GM19239 (cell line): ENCODE results near the gene TOMM6.

Experiments
- DNase-seq: peaks from one replicate; pipeline ENCODE4 v3.0.0; 2011; ENCODE audit warnings: low spot score; ENCODE audit not compliant: insufficient read length
- FAIRE-seq: peaks from 2 replicates; lab custom pipeline; 2011; peaks lifted over from hg19 to GRCh38; lab: Jason Lieb, UNC

TOMM6 gene

GRCh38 chr6:41818271-41819054 lies 31.0 kb downstream of the TOMM6 start:
- DNase-seq = no peak
- no peak for FAIRE-seq

GRCh38 chr6:41821266-41821665 lies 33.8 kb downstream of the TOMM6 start:
- DNase-seq = no peak
- FAIRE-seq = no peak

GRCh38 chr6:41822021-41822420 lies 34.5 kb downstream of the TOMM6 start:
- DNase-seq (no peak), FAIRE-seq (no peak)

GRCh38 chr6:41823178-41823577 lies 35.7 kb downstream of the TOMM6 start:
- no peak for FAIRE-seq
- DNase-seq = no peak

GRCh38 chr6:41824571-41825569 lies 37.4 kb downstream of the TOMM6 start:
- FAIRE-seq = peak; percentile 8
- no peak for DNase-seq

- FAIRE-seq = no peak
Measured at GRCh38 chr6:41826343-41827022, 39.0 kb downstream of the TOMM6 start.

GRCh38 chr6:41832263-41832662 lies 44.8 kb downstream of the TOMM6 start:
- FAIRE-seq = no peak
- DNase-seq = no peak

More at GRCh38 chr6:41826343-41827022, 39.0 kb downstream of the TOMM6 start:
- no peak for DNase-seq

- no peak for FAIRE-seq
- no peak for DNase-seq
Measured at GRCh38 chr6:41836022-41836659, 48.6 kb downstream of the TOMM6 start.

- FAIRE-seq (no peak), DNase-seq (no peak)
Measured at GRCh38 chr6:41836660-41837052, 49.2 kb downstream of the TOMM6 start.
